Vein endothelial cell (primary cell): Measurements from ENCODE around the gene GNAS. TPM values are rescaled to one million over a fixed set of nuclear protein-coding genes. Genes with fewer than 3 reads are reported as not detected.

Experiments used
- small RNA-seq: library from RNA; depleted of rRNA; stranded (forward); fragments of <200 nt; gene quantifications from one replicate; pipeline ENCODE3, GENCODE V24; 2012
- total RNA-seq: library from RNA; depleted of rRNA; stranded (reverse); fragments of >200 nt; gene quantifications from 2 replicates; pipeline ENCODE4 v1.2.3, GENCODE V29; 2012

GNAS gene
- total RNA-seq, result 467 and 568 TPM in 2 replicates

GRCh38 chr20:58852543-58853271 is at the start of gene GNAS:
Gene GNAS, plus strand, starts transcription at chr20:58852716.

GRCh38 chr20:58850693-58851174 is 1.8 kb upstream of the GNAS start, which contains the start of gene GNAS-AS1:
Gene GNAS-AS1, minus strand, starts transcription at chr20:58850902.

Small RNA genes within 50 kb of the gene (small RNA-seq; reads per million reads assigned to genes)
- gene MIR298 (not detected), gene RF02127 (not detected), gene RF02128 (not detected), gene RF02130 (not detected), gene RF02131 (not detected)

Other genes with a start within 250 kb of the GNAS start
- gene STX16, start 201.4 kb upstream of the GNAS start, total RNA-seq, result 28.4 and 31.3 TPM in 2 replicates
- gene NPEPL1, start 159.9 kb upstream of the GNAS start, total RNA-seq, result 31.4 and 44.4 TPM in 2 replicates
- gene GNAS-AS1, start 1.8 kb upstream of the GNAS start, total RNA-seq, result 0.10 TPM in 1 of 2 replicates, not detected in the other
- 48.3 and 67.6 TPM in 2 replicates for gene NELFCD, start 128.5 kb downstream of the GNAS start, total RNA-seq
- gene CTSZ, start 154.5 kb downstream of the GNAS start, total RNA-seq, result 192 and 224 TPM in 2 replicates
- gene TUBB1, start 166.7 kb downstream of the GNAS start, total RNA-seq, result not detected in 2 replicates
- 19.9 and 21.3 TPM in 2 replicates for gene ATP5F1E, start 179.6 kb downstream of the GNAS start, total RNA-seq
- gene PRELID3B, start 190.1 kb downstream of the GNAS start, total RNA-seq, result 55.2 and 64.6 TPM in 2 replicates